ENCODE results near the gene ASB14.

ASB14 gene

GRCh38 chr3:57283334-57283733 lies 9.2 kb downstream of the ASB14 start:
- H3K9me3 Mint-ChIP-seq, result peaks cover 37% of the 10 kb centered on the region
- peaks cover 6% of the 10 kb centered on the region for H3K27me3 Mint-ChIP-seq (ENCODE audit: low read depth, poor library complexity)
- H3K36me3 Mint-ChIP-seq (ENCODE audit: low read depth), result peaks cover 11% of the 10 kb centered on the region
- no peak overlapping the region for H3K4me3 Mint-ChIP-seq
- TF ChIP-seq, protein P1, sequence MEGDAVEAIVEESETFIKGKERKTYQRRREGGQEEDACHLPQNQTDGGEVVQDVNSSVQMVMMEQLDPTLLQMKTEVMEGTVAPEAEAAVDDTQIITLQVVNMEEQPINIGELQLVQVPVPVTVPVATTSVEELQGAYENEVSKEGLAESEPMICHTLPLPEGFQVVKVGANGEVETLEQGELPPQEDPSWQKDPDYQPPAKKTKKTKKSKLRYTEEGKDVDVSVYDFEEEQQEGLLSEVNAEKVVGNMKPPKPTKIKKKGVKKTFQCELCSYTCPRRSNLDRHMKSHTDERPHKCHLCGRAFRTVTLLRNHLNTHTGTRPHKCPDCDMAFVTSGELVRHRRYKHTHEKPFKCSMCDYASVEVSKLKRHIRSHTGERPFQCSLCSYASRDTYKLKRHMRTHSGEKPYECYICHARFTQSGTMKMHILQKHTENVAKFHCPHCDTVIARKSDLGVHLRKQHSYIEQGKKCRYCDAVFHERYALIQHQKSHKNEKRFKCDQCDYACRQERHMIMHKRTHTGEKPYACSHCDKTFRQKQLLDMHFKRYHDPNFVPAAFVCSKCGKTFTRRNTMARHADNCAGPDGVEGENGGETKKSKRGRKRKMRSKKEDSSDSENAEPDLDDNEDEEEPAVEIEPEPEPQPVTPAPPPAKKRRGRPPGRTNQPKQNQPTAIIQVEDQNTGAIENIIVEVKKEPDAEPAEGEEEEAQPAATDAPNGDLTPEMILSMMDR (IDR thresholded peaks at IDR 0.05), result no peak
- H3K4me1 Mint-ChIP-seq, result no peaks in the 10 kb centered on the region
- no peak overlapping the region for H3K27ac Mint-ChIP-seq
- DNase-seq, result no peak

GRCh38 chr3:57281715-57282114 lies 10.8 kb downstream of the ASB14 start:
- peaks cover 18% of the 10 kb centered on the region for H3K36me3 Mint-ChIP-seq (ENCODE audit: low read depth)
- H3K9me3 Mint-ChIP-seq, result peaks cover 31% of the 10 kb centered on the region
- peaks cover 5% of the 10 kb centered on the region for H3K27me3 Mint-ChIP-seq (ENCODE audit: low read depth, poor library complexity)
- no peak overlapping the region for H3K4me3 Mint-ChIP-seq
- DNase-seq, result no peak
- H3K27ac Mint-ChIP-seq, result no peak overlapping the region
- H3K4me1 Mint-ChIP-seq, result no peaks in the 10 kb centered on the region
- TF ChIP-seq, protein P1 (IDR thresholded peaks at IDR 0.05), result no peak

GRCh38 chr3:57279685-57280084 lies 12.8 kb downstream of the ASB14 start:
- Mint-ChIP-seq H3K27ac (no peak overlapping the region), H3K4me3 (no peak overlapping the region), H3K9me3 (peaks cover 25% of the 10 kb centered on the region), H3K36me3 (ENCODE audit: low read depth) (peaks cover 22% of the 10 kb centered on the region), H3K27me3 (ENCODE audit: low read depth, poor library complexity) (no peaks in the 10 kb centered on the region), H3K4me1 (no peaks in the 10 kb centered on the region)
- TF ChIP-seq, protein P1 (IDR thresholded peaks at IDR 0.05), result no peak
- DNase-seq, result no peak

DNA sequence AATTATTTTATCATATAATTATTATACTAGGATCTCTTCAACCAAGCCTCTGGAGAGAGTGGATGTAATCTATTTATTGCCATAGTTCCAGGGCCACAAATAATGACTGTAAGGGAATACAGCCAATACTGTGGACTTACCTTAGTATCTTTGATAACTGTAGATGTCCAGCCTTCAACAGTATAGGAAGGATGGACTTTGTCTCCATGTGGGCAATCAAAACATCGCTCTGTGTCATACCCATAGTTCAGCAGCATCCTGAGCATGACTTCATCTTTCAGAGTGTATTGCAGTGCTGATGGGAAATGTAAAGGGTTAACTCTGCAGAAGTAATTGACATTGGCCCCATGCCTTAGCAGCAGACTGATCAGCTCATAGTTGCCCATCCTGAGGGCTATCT lies 14.2 kb downstream of the ASB14 start:
- H3K36me3 Mint-ChIP-seq (ENCODE audit: low read depth), result peaks cover 22% of the 10 kb centered on the region
- DNase-seq, result no peak
- H3K27ac Mint-ChIP-seq, result no peak overlapping the region
- no peak overlapping the region for H3K4me3 Mint-ChIP-seq
- no peaks in the 10 kb centered on the region for H3K27me3 Mint-ChIP-seq (ENCODE audit: low read depth, poor library complexity)
- peaks cover 25% of the 10 kb centered on the region for H3K9me3 Mint-ChIP-seq
- TF ChIP-seq, protein P1 (IDR thresholded peaks at IDR 0.05), result no peak
- no peaks in the 10 kb centered on the region for H3K4me1 Mint-ChIP-seq

DNA sequence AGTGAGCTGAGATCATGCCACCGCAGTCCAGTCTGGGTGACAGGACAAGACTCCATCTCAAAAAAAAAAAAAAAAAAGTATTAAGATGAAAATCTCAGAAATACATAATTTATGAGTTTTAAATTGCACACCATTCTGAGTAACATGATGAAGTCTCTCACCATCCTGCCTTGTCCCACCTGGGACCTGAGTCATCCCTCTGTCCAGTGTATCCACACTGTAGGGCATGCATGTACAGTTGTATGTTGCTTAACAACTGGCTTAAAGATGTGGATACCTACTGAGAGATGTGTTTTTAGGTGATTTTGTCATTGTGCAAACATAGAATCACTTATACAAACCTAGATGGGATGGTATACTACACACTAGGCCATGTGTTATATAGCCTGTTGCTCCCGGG lies 17.1 kb downstream of the ASB14 start:
- TF ChIP-seq, protein P1 (IDR thresholded peaks at IDR 0.05), result no peak
- no peak overlapping the region for H3K4me3 Mint-ChIP-seq
- H3K9me3 Mint-ChIP-seq, result peaks cover 18% of the 10 kb centered on the region
- H3K36me3 Mint-ChIP-seq (ENCODE audit: low read depth), result peaks cover 38% of the 10 kb centered on the region
- DNase-seq, result no peak
- no peaks in the 10 kb centered on the region for H3K27me3 Mint-ChIP-seq (ENCODE audit: low read depth, poor library complexity)
- no peaks in the 10 kb centered on the region for H3K4me1 Mint-ChIP-seq
- no peak overlapping the region for H3K27ac Mint-ChIP-seq

DNA sequence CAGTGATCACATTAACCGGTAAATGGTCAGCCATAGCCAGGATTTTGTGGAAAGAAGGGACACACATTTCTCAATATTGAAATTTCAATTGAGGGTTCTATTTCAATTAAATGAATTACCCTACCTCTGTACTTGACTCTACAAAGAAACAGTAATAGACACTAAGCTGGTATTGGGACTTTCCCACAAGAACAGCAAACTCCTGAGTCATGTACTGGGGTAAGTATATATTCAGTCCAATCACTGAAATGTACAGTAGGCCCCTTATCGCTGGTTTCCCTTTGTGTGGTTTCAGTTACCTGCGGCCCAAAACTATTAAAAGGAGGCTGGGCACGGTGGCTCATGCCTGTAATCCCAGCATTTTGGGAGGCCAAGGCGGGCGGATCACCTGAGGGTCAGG lies 17.6 kb downstream of the ASB14 start:
- peaks cover 36% of the 10 kb centered on the region for H3K36me3 Mint-ChIP-seq (ENCODE audit: low read depth)
- no peak overlapping the region for H3K4me3 Mint-ChIP-seq
- H3K9me3 Mint-ChIP-seq, result peaks cover 14% of the 10 kb centered on the region
- TF ChIP-seq, protein P1 (IDR thresholded peaks at IDR 0.05), result no peak
- H3K27ac Mint-ChIP-seq, result no peak overlapping the region
- no peaks in the 10 kb centered on the region for H3K27me3 Mint-ChIP-seq (ENCODE audit: low read depth, poor library complexity)
- no peaks in the 10 kb centered on the region for H3K4me1 Mint-ChIP-seq
- no peak for DNase-seq

Data from nephron progenitor cell (in vitro differentiated cells).